ENCODE results near the gene CFAP61. TPM values are rescaled to one million over a fixed set of nuclear protein-coding genes. Genes with fewer than 3 reads are reported as not detected.

Gene CFAP61
- total RNA-seq, 4 donors from 2014 or later: not detected

DNA sequence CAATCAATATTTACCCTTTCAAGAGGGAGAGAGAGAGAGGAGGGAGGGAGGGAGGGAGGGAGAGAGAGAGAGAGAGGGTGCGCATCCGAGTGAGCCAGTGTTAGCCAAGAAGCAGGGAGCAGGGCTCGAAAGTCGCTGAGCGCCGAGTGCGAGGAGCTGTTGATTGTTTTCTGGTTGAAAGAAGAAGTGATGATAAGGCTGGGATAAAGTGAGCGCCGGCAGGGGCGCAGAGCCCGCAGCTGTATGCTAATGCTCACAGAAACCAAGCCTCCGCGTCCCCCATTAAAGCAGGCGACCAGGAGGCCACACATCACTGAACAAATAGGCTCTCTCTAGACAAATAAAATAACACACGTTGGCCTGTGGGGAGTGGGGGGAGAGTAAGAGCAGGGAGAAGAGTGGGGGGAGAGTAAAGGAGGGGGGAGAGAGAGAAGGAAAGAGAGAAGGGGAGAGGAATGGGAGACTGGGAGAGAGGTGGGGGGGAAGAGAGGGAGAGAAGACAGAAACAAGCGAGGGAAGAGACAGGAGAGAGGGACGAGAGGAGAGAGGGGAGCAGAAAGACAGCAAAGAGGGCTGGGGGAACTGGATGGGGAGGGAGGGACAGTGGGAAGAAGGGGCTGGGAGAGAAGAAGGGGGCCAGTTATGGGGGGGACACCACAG is 310.6 kb downstream of the CFAP61 start:
- 5% methylated on average over 17 of the region's 17 CpGs for WGBS
- intact Hi-C loops (cut with DNase I): loop anchor here (5.0 kb wide), 1 partner anchor 204 kb away; no protein-coding TSS in a partner anchor

DNA sequence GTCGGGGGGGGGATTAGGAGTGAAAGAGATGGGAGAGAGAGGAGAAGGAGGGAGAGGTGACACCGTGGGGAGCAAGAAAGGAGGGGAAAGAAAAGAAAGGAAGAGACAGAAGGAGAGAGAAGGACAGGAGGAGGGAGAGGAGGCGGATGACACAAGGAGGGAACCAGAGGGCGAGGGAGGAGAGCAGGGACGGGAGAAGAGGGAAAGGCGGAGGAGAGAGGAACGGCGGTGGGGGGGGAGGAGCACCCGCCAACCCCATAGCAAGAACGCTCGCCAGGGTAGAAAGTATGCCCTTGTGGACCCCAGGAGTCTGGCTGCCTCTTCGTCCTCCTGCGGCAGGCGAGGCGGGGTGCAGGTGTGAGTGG is 311.1 kb downstream of the CFAP61 start:
- intact Hi-C loops (cut with DNase I): loop anchor here (5.0 kb wide), 1 partner anchor 204 kb away; no protein-coding TSS in a partner anchor
- H3K4me3 ChIP-seq: peak overlapping the region in 2 of 4 donors; percentile 14 to 30

More for the DNA sequence above, 310.6 kb downstream of the CFAP61 start:
- H3K27me3 ChIP-seq: peaks cover 0 to 86% (median 43%) of the 10 kb centered on the region in 4 donors
- no peak overlapping the region for H3K27ac ChIP-seq (replicated peaks in 1 of 4)
- TF ChIP-seq, protein P1, sequence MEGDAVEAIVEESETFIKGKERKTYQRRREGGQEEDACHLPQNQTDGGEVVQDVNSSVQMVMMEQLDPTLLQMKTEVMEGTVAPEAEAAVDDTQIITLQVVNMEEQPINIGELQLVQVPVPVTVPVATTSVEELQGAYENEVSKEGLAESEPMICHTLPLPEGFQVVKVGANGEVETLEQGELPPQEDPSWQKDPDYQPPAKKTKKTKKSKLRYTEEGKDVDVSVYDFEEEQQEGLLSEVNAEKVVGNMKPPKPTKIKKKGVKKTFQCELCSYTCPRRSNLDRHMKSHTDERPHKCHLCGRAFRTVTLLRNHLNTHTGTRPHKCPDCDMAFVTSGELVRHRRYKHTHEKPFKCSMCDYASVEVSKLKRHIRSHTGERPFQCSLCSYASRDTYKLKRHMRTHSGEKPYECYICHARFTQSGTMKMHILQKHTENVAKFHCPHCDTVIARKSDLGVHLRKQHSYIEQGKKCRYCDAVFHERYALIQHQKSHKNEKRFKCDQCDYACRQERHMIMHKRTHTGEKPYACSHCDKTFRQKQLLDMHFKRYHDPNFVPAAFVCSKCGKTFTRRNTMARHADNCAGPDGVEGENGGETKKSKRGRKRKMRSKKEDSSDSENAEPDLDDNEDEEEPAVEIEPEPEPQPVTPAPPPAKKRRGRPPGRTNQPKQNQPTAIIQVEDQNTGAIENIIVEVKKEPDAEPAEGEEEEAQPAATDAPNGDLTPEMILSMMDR (IDR thresholded peaks at IDR 0.05): no peak
- TF ChIP-seq POLR2A (IDR thresholded peaks at IDR 0.05; ENCODE audit: low read depth) (no peak), POLR2AphosphoS5 (IDR thresholded peaks at IDR 0.05) (no peak), EP300 (IDR thresholded peaks at IDR 0.05) (no peak)
- no peaks in the 10 kb centered on the region for H3K36me3 ChIP-seq
- no peak overlapping the region for H3K4me3 ChIP-seq
- H3K9me3 ChIP-seq: no peaks in the 10 kb centered on the region
- peaks cover 14 to 52% (median 42%) of the 10 kb centered on the region in 4 donors for H3K4me1 ChIP-seq
- no peak for DNase-seq (ENCODE audit: extremely low spot score)

DNA sequence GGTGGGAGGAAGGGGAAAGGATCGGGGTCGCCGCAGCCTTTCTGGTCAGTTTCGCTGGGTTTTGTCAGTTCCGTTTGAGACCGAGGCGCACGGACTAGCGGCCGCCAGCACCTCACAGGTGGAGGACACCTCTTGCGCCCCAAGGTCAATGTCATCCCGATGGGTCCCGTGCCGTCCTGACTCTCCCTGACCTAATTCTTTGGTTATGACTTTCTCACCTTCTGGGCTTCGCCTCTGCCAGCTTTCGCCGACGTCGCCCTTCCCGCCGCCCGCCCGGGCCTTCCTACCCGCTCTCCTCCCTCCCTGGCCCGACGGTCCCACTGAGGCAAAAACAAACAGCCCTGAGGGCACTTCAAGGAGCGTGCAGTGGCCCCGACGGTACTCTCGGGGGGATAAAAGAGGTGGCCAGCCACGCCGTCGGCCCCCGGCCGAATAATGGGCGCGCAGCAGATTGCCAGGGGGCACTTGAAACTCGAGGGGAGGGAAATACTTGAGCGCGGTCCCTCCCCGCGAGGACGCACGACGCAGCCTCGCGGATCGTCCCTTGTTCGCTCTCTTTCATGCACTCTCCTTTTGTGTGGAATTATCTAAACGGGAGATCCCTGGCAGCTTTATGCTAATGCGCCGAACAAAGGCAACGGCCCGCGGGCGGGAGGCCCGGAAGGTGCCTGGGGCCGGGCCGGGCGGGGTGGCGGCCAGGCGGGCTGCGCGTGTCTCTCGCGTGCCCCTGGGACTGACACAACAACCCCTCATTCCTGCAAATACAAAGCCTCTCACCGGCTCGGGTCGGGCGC is 311.7 kb downstream of the CFAP61 start:
- TF ChIP-seq POLR2A (IDR thresholded peaks at IDR 0.05; ENCODE audit: low read depth) (no peak), POLR2AphosphoS5 (IDR thresholded peaks at IDR 0.05) (no peak)
- TF ChIP-seq, protein P1 (IDR thresholded peaks at IDR 0.05): no peak
- peak overlapping the region in 2 of 4 donors; percentile 14 to 30 for H3K4me3 ChIP-seq
- no peak overlapping the region for H3K27ac ChIP-seq (replicated peaks in 1 of 4)
- WGBS: 5% methylated on average over 22 of the region's 70 CpGs
- no peak for DNase-seq (ENCODE audit: extremely low spot score)
- H3K27me3 ChIP-seq: peaks cover 0 to 92% (median 44%) of the 10 kb centered on the region in 4 donors
- H3K9me3 ChIP-seq: no peaks in the 10 kb centered on the region
- peaks cover 14 to 62% (median 49%) of the 10 kb centered on the region in 4 donors for H3K4me1 ChIP-seq
- intact Hi-C loops (cut with DNase I): loop anchor here (5.0 kb wide), 1 partner anchor 203 kb away; no protein-coding TSS in a partner anchor
- no peaks in the 10 kb centered on the region for H3K36me3 ChIP-seq

More for the DNA sequence above, 311.1 kb downstream of the CFAP61 start:
- TF ChIP-seq, protein P1 (IDR thresholded peaks at IDR 0.05): no peak
- no peak for TF ChIP-seq POLR2A (IDR thresholded peaks at IDR 0.05; ENCODE audit: low read depth)
- no peak for TF ChIP-seq EP300 (IDR thresholded peaks at IDR 0.05)
- TF ChIP-seq POLR2AphosphoS5 (IDR thresholded peaks at IDR 0.05): no peak
- H3K4me1 ChIP-seq: peaks cover 14 to 56% (median 44%) of the 10 kb centered on the region in 4 donors
- H3K9me3 ChIP-seq: no peaks in the 10 kb centered on the region
- H3K36me3 ChIP-seq: no peaks in the 10 kb centered on the region
- WGBS: 4% methylated on average over 13 of the region's 15 CpGs
- DNase-seq (ENCODE audit: extremely low spot score): no peak
- H3K27me3 ChIP-seq: peaks cover 0 to 90% (median 43%) of the 10 kb centered on the region in 4 donors
- no peak overlapping the region for H3K27ac ChIP-seq (replicated peaks in 1 of 4)

DNA sequence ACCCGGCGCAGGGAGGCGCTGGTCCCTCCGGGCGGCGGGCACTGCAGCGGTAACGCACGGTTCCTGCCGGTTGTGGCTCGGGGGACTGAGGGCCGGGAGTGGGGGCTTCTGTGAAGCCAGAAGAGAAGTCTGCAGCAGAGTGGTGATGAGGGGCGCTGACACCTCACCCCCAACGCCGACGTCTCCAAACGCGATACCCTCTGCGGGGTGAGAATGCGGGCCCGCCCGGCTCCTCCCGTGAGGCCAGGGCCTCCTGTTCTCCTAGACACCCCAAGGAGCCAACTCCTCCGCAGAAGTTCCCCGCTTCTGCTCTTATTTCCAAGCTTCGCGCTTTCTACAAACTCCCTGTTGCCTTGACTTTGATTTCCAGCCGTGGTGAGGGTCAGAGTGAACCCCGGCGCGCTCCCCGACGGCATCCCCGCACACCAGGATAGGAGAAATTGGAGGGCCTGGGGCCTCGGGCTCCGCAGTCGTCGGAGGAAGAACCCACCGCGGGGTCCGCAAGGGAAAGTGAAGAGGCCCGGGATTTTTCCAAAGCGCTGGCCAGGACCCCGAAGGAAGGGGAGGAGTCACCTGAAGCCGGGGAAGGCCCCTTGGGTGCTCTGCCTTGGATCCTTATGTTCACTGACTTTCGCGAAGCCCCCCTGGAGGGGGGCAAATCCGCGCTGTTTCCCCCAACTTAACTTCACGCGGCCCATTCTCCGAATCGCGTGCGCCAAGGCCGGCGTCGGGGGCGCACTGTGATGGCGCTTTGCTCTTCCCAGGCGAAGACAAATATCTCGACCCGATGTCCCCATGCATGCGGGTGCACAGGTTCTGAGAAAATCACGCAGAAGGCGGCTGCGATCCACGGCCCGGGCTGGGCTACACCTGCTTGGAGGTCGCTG is 312.5 kb downstream of the CFAP61 start:
- intact Hi-C loops (cut with DNase I): loop anchor here (5.0 kb wide), 1 partner anchor 202 kb away; no protein-coding TSS in a partner anchor
- 5% methylated on average over 48 of the region's 70 CpGs for whole genome bisulfite sequencing
- peaks cover 2 to 94% (median 51%) of the 10 kb centered on the region in 4 donors for H3K27me3 ChIP-seq
- peak; percentile 79 for DNase-seq (ENCODE audit: extremely low spot score)
- no peaks in the 10 kb centered on the region for H3K9me3 ChIP-seq
- no peaks in the 10 kb centered on the region for H3K36me3 ChIP-seq
- peak overlapping the region in 1 of 4 donors; percentile 14 for H3K4me3 ChIP-seq
- TF ChIP-seq POLR2A (IDR thresholded peaks at IDR 0.05; ENCODE audit: low read depth): no peak
- TF ChIP-seq, protein P1 (IDR thresholded peaks at IDR 0.05): no peak
- TF ChIP-seq EP300 (IDR thresholded peaks at IDR 0.05): no peak
- no peak for TF ChIP-seq POLR2AphosphoS5 (IDR thresholded peaks at IDR 0.05)
- H3K4me1 ChIP-seq: peaks cover 19 to 70% (median 57%) of the 10 kb centered on the region in 4 donors
- H3K27ac ChIP-seq (replicated peaks in 1 of 4): no peak overlapping the region
